Measurements from ENCODE around the gene FMO5.
A peak's percentile ranks its signal among the peaks of the same experiment; 100 is the strongest.

- peak; percentile 75 to 90 for TF ChIP-seq POLR2AphosphoS5 (IDR thresholded peaks at IDR 0.05)
- peak; percentile 74 to 86 (median 80) for TF ChIP-seq CTCF (IDR thresholded peaks at IDR 0.05)
- TF ChIP-seq POLR2A (IDR thresholded peaks at IDR 0.05; ENCODE audit: low read depth) = no peak
Observed at GRCh38 chr1:147242449-147243227, 17.5 kb upstream of the FMO5 start, which contains the start of gene CHD1L.

Measured in esophagus muscularis mucosa (tissue), 3 donors.